H9 (cell line): ENCODE data around the gene ABR. TPM values are rescaled to one million over a fixed set of nuclear protein-coding genes. Genes with fewer than 3 reads are reported as not detected.

Experiments used
- DNase-seq: peaks from one replicate; pipeline ENCODE4 v3.0.0-alpha.2; 2017
- H2AFZ ChIP-seq: one replicate; pipeline ENCODE4 v1.6.1; 2013; ENCODE audit warnings: mild to moderate bottlenecking, low read length, control low read depth, moderate library complexity
- H2AK5ac ChIP-seq: 2 replicates; pipeline ENCODE4 v1.6.1; 2013; ENCODE audit warnings: low read length, control low read depth, mixed read lengths; ENCODE audit not compliant: insufficient read length
- H2BK120ac ChIP-seq: one replicate; pipeline ENCODE4 v1.6.1; 2013; ENCODE audit warnings: low read depth, mild to moderate bottlenecking, low read length, control low read depth, inconsistent platforms; ENCODE audit not compliant: poor library complexity, severe bottlenecking
- H2BK12ac ChIP-seq: 2 replicates; pipeline ENCODE4 v1.6.1; 2013; ENCODE audit warnings: low read length, control low read depth, mixed read lengths, low read depth; ENCODE audit not compliant: insufficient read length
- H2BK15ac ChIP-seq: 2 replicates; pipeline ENCODE4 v1.6.1; 2013; ENCODE audit warnings: low read depth, low read length, control low read depth
- H2BK20ac ChIP-seq: one replicate; pipeline ENCODE4 v1.6.1; 2013; ENCODE audit warnings: low read depth, mild to moderate bottlenecking, low read length, control low read depth, inconsistent platforms; ENCODE audit not compliant: poor library complexity, severe bottlenecking
- H2BK5ac ChIP-seq: 2 replicates; pipeline ENCODE4 v1.6.1; 2013; ENCODE audit warnings: low read length, control low read depth, mixed read lengths; ENCODE audit not compliant: insufficient read length
- H3K14ac ChIP-seq: 2 replicates; pipeline ENCODE4 v1.6.1; 2013; ENCODE audit warnings: low read length, control low read depth; ENCODE audit not compliant: insufficient read depth
- H3K18ac ChIP-seq: 2 replicates; pipeline ENCODE4 v1.6.1; 2013; ENCODE audit warnings: low read depth, mild to moderate bottlenecking, mixed read lengths, low read length, control low read depth; ENCODE audit not compliant: insufficient read length
- H3K23ac ChIP-seq: 2 replicates; pipeline ENCODE4 v1.6.1; 2013; ENCODE audit warnings: low read length, control low read depth, mixed read lengths, low read depth; ENCODE audit not compliant: insufficient read length
- H3K23me2 ChIP-seq: 2 replicates; pipeline ENCODE4 v1.6.1; 2013; ENCODE audit warnings: low read depth, mild to moderate bottlenecking, mixed read lengths, low read length, control low read depth; ENCODE audit not compliant: insufficient read length, poor library complexity, severe bottlenecking
- H3K27ac ChIP-seq: 2 replicates; pipeline ENCODE4 v1.5.1; 2013; ENCODE audit warnings: low read length, control low read depth, mixed read lengths, low read depth; ENCODE audit not compliant: insufficient read length
- H3K27me3 ChIP-seq: 2 replicates; pipeline ENCODE4 v1.6.1; 2013; ENCODE audit warnings: low read length, control low read depth, inconsistent platforms; ENCODE audit not compliant: insufficient read depth
- H3K4ac ChIP-seq: 2 replicates; pipeline ENCODE4 v1.6.1; 2013; ENCODE audit warnings: low read depth, mild to moderate bottlenecking, control low read depth, inconsistent platforms, low read length, moderate library complexity
- H3K4me1 ChIP-seq: 2 replicates; pipeline ENCODE4 v1.6.1; 2013; ENCODE audit warnings: low read length, control low read depth, inconsistent platforms; ENCODE audit not compliant: insufficient read depth
- H3K4me2 ChIP-seq: 2 replicates; pipeline ENCODE4 v1.6.1; 2013; ENCODE audit warnings: low read length, control low read depth, mixed read lengths; ENCODE audit not compliant: insufficient read length, insufficient read depth
- H3K56ac ChIP-seq: 2 replicates; pipeline ENCODE4 v1.6.1; 2013; ENCODE audit warnings: low read depth, mild to moderate bottlenecking, mixed read lengths, low read length, control low read depth; ENCODE audit not compliant: insufficient read length
- H3K79me1 ChIP-seq: 2 replicates; pipeline ENCODE4 v1.6.1; 2013; ENCODE audit warnings: low read depth, mild to moderate bottlenecking, moderate library complexity, low read length, control low read depth, inconsistent platforms; ENCODE audit not compliant: insufficient read depth, poor library complexity, severe bottlenecking
- H3K79me2 ChIP-seq: 2 replicates; pipeline ENCODE4 v1.6.1; 2013; ENCODE audit warnings: low read length, control low read depth, inconsistent platforms; ENCODE audit not compliant: insufficient read depth
- H3K9ac ChIP-seq: 2 replicates; pipeline ENCODE4 v1.6.1; 2013; ENCODE audit warnings: low read length, control low read depth, mixed read lengths; ENCODE audit not compliant: insufficient read length; ENCODE audit errors: extremely low read depth
- H3K9me3 ChIP-seq: one replicate; pipeline ENCODE4 v1.6.1; 2013; ENCODE audit warnings: low read depth, low read length, inconsistent platforms; ENCODE audit not compliant: control insufficient read depth
- H3T11ph ChIP-seq: one replicate; pipeline ENCODE4 v1.6.1; 2013; ENCODE audit warnings: mild to moderate bottlenecking, low read length, control low read depth, inconsistent platforms
- H4K20me1 ChIP-seq: one replicate; pipeline ENCODE4 v1.6.1; 2013; ENCODE audit not compliant: control insufficient read depth, insufficient read length, insufficient read depth
- H4K5ac ChIP-seq: 2 replicates; pipeline ENCODE4 v1.6.1; 2013; ENCODE audit warnings: low read depth, mild to moderate bottlenecking, mixed read lengths, low read length, control low read depth; ENCODE audit not compliant: insufficient read length
- H4K8ac ChIP-seq: replicated peaks from 2 replicates; pipeline ENCODE4 v1.6.1; 2013; ENCODE audit warnings: low read length, control low read depth, mixed read lengths, low read depth; ENCODE audit not compliant: insufficient read length
- H4K91ac ChIP-seq: 2 replicates; pipeline ENCODE4 v1.6.1; 2013; ENCODE audit warnings: low read depth, mild to moderate bottlenecking, moderate library complexity, mixed read lengths, low read length, control low read depth; ENCODE audit not compliant: insufficient read length
- H3K27ac Mint-ChIP-seq, 3 experiments: 2 replicates in 2 of 3; 3 replicates in 1 of 3; pipeline ENCODE4 v1.8.0; 2020 to 2021; ENCODE audit warnings: mixed read lengths in 3 of 3, mild to moderate bottlenecking in 1 of 3, moderate library complexity in 1 of 3
- H3K27me3 Mint-ChIP-seq: 2 replicates; pipeline ENCODE4 v1.8.0; 2021; ENCODE audit warnings: low read depth, mild to moderate bottlenecking, moderate library complexity, mixed read lengths
- H3K36me3 Mint-ChIP-seq, 3 experiments: 2 replicates in 2 of 3; 3 replicates in 1 of 3; pipeline ENCODE4 v1.8.0; 2020 to 2021; ENCODE audit warnings: low read depth in 3 of 3, mixed read lengths in 3 of 3; ENCODE audit not compliant: insufficient read depth in 1 of 3
- H3K4me1 Mint-ChIP-seq, 2 experiments: 2 replicates each; pipeline ENCODE4 v1.8.0; 2020; ENCODE audit warnings: mixed read lengths in 2 of 2
- H3K4me3 Mint-ChIP-seq, 2 experiments: 2 replicates in 1 of 2; 3 replicates in 1 of 2; pipeline ENCODE4 v1.8.0; 2020 to 2021; ENCODE audit warnings: mild to moderate bottlenecking in 2 of 2, mixed read lengths in 2 of 2, moderate library complexity in 1 of 2
- H3K9me3 Mint-ChIP-seq, 2 experiments: 2 replicates in 1 of 2; 3 replicates in 1 of 2; pipeline ENCODE4 v1.8.0; 2020; ENCODE audit warnings: mild to moderate bottlenecking in 2 of 2, mixed read lengths in 2 of 2, moderate library complexity in 1 of 2
- CTCF ChIP-seq: fragments of 200-600 bp; sonication (generic); conservative IDR thresholded peaks from 3 replicates; pipeline ENCODE4 v1.8.0; 2021; ENCODE audit warnings: antibody characterized with exemption, mild to moderate bottlenecking
- WGBS: extraction: QIAGEN DNeasy Blood & Tissue Kit; methylation state at CpG from one replicate; pipeline ENCODE4 v1.1.7; 2013; ENCODE audit warnings: missing lambda C conversion rate, low lambda C conversion rate, mixed read lengths; ENCODE audit not compliant: insufficient read length; ENCODE audit errors: extremely low coverage; 5-methylcytosine and 5-hydroxymethylcytosine counted together
- total RNA-seq: library from RNA; stranded (reverse); gene quantifications from 2 replicates; pipeline ENCODE4 v1.2.1, GENCODE V29; 2021

Gene ABR
- total RNA-seq, 1 experiment from 2014 or later: 34.7 TPM

- Histone ChIP-seq H2BK15ac (no peak overlapping the region), H3K79me2 (no peaks in the 10 kb centered on the region), H3K18ac (no peak overlapping the region), H2BK12ac (no peak overlapping the region), H3K27ac (no peak overlapping the region), H3K56ac (no peak overlapping the region), H4K20me1 (no peaks in the 10 kb centered on the region), H3K23me2 (no peaks in the 10 kb centered on the region), H3K9me3 (no peaks in the 10 kb centered on the region), H4K5ac (no peak overlapping the region), H2BK5ac (no peak overlapping the region), H4K8ac (no peak overlapping the region), H2BK120ac (no peak overlapping the region), H3K4ac (no peak overlapping the region), H2AFZ (no peak overlapping the region), H3K79me1 (no peaks in the 10 kb centered on the region), H3K23ac (no peak overlapping the region), H3K4me2 (no peak overlapping the region), H3K14ac (no peak overlapping the region), H3T11ph (no peak overlapping the region), H2AK5ac (no peak overlapping the region), H2BK20ac (no peak overlapping the region), H4K91ac (no peak overlapping the region), H3K4me1 (no peaks in the 10 kb centered on the region), H3K9ac (no peak overlapping the region), H3K27me3 (no peaks in the 10 kb centered on the region)
- TF ChIP-seq CTCF: no peak
- peaks cover 3% of the 10 kb centered on the region in 2 experiments; a peak in 4 of 5 replicates for H3K9me3 Mint-ChIP-seq
- WGBS: no CpG with 5 or more reads among the region's 27 CpGs
- H3K4me1 Mint-ChIP-seq: peaks cover 0 to 18% of the 10 kb centered on the region in 2 experiments; a peak in 3 of 4 replicates
- DNase-seq: no peak
- H3K27me3 Mint-ChIP-seq: peaks cover 19% of the 10 kb centered on the region
- H3K36me3 Mint-ChIP-seq: peaks cover 0 to 16% (median 3%) of the 10 kb centered on the region in 3 experiments; a peak in 4 of 7 replicates
- no peak overlapping the region; a peak in 1 of 7 replicates for H3K27ac Mint-ChIP-seq
- H3K4me3 Mint-ChIP-seq: no peak overlapping the region
These were observed 55.7 kb downstream of the ABR start for GRCh38 chr17:1123921-1124715.
